Measurements from ENCODE around the gene PDCD1.
"Not testable (repeated sequence)": the region's sequence is repeated elsewhere in the genome, so short reads cannot be mapped to it uniquely, and the experiment has no call there.

The PDCD1 gene

GRCh38 chr2:241811201-241811951 lies 47.3 kb downstream of the PDCD1 start:
- DNase-seq: no peak

- DNase-seq: no peak
These were observed 48.1 kb downstream of the PDCD1 start for GRCh38 chr2:241810307-241811200.

DNA sequence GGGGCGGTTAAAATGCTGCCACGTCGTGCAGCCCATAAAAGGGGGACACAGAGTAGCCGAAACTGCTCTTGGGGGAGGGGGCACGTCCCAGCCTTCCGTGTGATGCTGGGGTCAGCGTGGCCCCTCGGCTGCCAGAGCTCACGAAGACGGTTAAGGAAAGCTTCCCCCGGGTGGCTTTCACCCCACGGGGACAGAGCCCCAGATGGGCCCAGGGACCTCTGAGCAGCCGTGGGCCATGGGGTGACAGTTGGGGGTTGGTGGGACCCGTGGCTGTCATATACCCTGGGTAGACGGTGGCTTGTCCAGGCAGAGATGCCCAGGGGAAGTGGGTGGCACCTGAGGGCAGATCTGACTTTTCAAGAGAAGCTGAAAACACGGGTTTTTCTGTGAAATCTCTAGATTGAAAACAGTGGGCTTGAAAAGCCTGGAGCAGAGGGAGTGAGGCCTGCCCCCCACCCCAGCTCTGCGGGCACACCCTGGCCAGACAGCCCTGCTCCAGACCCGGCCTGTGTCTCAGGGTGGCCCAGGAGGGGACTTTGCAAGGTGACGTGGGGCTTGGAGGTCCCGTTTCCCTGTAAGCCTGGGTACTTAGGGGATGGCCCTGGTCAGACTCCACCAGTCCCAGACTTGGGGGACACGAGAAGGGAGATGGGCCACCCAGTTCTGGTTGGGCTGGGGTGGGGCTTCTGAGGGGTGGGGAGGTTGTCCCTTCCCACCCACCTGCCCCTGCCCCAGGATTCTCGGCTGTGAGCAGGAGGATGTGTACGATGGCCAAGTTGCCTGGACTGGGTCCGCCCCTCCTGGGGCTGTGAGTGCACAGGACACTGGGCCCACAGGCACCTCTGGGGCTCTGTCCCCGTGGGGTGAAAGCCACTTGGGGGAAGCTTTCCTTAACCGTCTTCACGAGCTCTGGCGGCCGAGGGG lies 49.0 kb downstream of the PDCD1 start:
- DNase-seq: no peak

GRCh38 chr2:241808721-241809382 lies 49.8 kb downstream of the PDCD1 start, which contains the start of gene NEU4:
NEU4 (plus strand) TSS chr2:241809193; CDS start chr2:241814485, 5,292 bp downstream.
- DNase-seq: no peak

- DNase-seq: no peak
These were observed 50.5 kb downstream of the PDCD1 start for GRCh38 chr2:241808051-241808720.

- DNase-seq: not testable (repeated sequence)
These were observed 52.5 kb downstream of the PDCD1 start for GRCh38 chr2:241806217-241806616.

DNA sequence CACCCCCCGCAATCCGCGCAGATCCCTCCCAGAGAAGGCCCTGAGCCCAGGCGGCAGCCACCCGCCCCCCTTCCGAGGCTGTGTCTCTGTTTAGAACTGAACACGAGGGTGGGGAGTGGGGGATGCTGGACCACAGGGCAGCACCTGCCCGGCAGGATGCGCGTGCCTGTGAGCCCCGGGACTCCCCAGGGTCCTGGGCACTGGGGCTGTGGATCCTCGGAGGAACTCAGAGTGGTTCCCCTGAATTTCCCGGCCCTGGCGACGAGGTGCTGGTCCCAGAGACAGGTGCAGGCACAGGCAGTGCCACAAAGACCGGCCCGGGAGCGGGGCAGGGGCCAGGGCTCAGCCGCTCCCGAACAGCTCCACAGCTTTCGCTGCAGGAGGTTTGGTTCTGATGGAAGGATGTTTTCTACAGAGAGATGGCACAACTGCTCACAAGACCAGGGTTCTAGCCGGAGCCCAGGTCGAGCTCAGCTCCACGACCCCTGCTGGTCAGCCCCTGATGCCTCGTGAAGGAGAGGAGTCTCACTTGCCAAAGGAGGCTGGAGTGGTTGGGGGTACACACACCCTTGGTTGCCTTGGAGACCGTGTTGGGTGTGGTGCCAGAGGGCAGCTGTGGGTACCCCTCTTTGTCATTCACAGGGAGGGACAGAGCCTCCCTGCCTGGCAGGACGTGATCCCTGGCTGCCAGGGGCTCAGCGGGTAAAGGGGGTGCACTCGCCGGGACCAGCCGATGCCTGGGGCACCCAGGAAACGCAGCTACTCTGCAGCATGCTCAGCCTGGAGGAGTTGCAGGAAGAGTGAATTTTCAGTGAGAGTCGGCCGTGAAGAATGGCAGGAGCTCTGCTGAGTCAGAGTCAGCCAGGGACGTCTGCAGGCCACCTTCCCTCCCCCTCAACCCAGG lies 54.1 kb downstream of the PDCD1 start:
- DNase-seq: no peak

DNA sequence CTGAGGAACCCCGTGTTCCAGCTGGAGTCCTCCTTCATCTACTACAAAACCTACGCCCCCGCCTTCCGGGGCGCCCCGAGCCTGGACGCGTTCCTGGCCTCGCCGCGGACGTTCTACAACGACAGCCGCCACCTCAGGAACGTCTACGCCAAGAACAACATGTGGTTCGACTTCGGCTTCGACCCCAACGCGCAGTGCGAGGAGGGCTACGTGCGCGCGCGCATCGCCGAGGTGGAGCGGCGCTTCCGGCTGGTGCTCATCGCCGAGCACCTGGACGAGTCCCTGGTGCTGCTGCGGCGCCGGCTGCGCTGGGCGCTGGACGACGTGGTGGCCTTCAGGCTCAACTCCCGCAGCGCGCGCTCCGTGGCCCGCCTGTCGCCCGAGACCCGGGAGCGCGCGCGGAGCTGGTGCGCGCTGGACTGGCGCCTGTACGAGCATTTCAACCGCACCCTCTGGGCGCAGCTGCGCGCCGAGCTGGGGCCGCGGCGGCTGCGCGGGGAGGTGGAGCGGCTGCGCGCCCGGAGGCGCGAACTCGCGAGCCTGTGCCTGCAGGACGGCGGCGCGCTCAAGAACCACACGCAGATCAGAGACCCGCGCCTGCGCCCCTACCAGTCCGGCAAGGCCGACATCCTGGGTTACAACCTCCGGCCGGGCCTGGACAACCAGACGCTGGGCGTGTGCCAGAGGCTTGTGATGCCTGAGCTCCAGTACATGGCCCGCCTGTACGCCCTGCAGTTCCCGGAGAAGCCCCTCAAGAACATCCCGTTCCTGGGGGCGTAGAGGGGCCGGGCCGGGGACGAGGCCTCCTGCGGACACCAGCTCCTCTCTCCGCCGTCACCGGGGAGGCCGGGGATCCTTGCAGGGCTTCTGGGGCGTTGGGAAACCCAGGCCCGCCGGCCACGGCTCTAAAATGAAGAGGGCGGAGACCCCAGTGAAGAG lies 55.0 kb downstream of the PDCD1 start:
- peak; percentile 14 for DNase-seq

DNA sequence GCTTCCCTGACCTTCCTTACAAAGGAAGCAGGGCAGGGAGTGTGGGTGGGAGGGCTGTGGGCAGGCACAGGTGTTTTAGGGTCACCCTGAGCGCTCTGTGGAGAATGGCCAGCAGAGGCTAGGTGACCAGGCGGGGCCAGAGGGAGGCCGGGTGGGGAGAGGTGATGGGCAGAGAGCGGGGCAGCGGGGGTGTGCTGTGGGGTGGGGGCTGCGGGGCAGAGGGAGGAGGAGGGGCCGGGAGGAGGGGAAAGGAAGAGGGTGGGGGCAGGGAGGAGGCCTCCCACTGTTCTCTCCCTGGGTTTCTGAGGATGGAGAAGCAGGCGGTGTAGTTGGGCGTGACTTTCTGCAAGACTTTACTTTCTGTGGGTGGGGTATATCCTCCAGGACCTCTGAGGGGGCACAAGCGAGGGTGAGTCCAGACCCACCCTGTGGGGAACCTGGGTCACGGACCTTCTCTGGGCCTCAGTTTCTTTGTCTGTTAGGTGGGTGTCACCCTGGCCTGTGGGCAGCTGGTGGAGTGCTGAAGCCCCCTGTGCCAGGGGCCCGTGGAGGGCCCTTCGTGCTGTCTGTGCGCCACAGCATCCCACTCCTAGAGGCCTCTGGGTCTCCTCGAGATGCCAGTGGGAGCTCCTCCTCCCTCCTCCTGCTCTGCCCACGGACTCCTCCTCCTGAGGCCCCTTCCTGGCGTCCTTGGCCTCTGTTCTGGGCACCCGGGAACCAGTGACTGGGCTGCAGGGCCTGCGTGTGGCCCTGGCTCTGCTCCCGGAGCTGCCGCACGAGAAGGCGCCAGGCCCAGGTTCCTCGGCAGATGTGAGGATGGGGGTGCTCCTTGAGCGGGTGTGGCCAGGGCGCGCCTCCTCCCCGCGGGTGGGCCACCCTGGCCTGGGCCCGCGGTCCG lies 56.0 kb downstream of the PDCD1 start:
- no peak for DNase-seq

DNA sequence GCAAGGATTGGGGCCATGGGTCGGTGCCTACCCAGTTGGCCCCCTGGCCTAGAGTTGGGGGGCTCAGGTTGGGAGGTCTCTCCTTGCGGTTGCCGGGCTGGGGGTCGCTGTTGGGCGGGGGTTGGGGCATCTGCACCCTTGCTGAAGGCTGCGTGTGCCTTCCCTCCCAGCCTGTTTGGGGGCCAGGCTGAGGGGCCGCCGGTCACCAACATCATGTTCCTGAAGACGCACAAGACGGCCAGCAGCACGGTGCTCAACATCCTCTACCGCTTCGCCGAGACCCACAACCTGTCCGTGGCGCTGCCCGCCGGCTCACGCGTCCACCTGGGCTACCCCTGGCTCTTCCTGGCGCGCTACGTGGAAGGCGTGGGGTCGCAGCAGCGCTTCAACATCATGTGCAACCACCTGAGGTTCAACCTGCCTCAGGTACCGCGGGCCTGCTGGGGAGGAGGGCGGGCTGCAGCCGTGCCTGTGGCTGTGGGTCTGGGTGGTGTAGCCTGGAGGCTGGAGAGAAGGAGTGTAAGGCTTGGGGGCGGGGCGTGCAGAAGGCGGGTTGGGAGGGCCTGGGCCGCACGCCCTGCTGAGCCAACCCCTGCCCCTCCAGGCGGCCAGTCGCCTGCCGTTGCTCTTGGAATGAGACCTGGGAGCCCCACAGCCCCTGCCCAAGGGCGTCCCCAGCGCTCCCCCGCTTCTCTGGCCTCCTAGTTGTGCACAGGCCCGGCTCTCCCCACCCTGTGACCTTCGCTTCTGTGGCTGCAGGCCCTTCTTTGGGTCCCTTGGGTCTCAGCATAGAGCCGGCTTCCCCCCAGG lies 56.9 kb downstream of the PDCD1 start:
- no peak for DNase-seq

DNA sequence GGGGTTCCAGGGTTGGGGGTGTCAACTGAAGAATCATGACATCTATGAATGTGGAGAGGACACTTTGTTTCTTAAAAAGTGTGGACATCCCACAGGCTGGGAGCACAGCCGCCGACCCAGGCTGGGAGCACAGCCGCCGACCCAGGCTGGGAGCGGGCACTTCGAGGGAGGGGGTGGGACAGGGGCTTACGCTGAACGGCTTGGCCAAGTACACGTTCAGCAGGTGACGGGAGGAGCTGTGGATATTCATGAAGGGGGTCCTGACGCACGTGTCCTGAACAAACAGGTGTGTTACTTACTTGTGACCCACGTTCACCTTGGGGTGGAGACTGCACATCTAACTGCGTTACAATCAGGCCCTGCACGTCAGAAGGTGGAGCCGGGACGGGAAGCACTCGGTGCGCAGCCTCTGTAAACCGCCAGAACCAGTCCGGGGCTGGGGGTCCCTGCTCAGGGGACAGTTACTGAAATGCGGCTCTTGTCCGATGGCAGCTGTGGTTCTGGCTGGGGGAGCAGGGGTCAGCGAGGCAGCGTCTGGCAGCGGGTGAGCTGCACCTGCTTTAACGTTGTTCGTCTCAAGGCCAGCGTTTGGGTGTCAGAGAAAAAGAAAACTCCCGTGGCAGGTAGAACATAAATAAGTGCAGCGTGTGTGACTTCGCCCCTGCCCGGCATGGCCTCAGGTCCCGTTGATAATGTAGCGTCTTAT lies 58.3 kb downstream of the PDCD1 start:
- DNase-seq: not testable (repeated sequence)

Measured in DMS 273 treated with DMSO at 0.1 percent for 48 hours (cell line).